CD4-positive, alpha-beta T cell treated with Interleukin-17A for 1 hour (primary cell): ENCODE data around the gene AFAP1.

Experiments used
- DNase-seq: peaks from one replicate; pipeline ENCODE4 v3.0.0-alpha.2; 2020

AFAP1 gene

GRCh38 chr4:7766086-7766485 is 173.6 kb downstream of the AFAP1 start:
- no peak for DNase-seq

GRCh38 chr4:7765666-7766065 is 174.0 kb downstream of the AFAP1 start:
- DNase-seq = no peak

GRCh38 chr4:7764466-7764865 is 175.2 kb downstream of the AFAP1 start:
- DNase-seq = no peak

GRCh38 chr4:7763788-7764187 is 175.9 kb downstream of the AFAP1 start:
- no peak for DNase-seq

GRCh38 chr4:7763106-7763505 is 176.6 kb downstream of the AFAP1 start:
- DNase-seq = no peak

- DNase-seq = no peak
Observed at GRCh38 chr4:7762376-7763030, 177.2 kb downstream of the AFAP1 start.

GRCh38 chr4:7761720-7762119 is 177.9 kb downstream of the AFAP1 start:
- peak; percentile 48 for DNase-seq

- no peak for DNase-seq
Observed at GRCh38 chr4:7761312-7761711, 178.3 kb downstream of the AFAP1 start.

GRCh38 chr4:7760706-7761105 is 179.0 kb downstream of the AFAP1 start:
- no peak for DNase-seq

GRCh38 chr4:7760228-7760627 is 179.4 kb downstream of the AFAP1 start:
- no peak for DNase-seq

- DNase-seq = peak; percentile 8
Observed at GRCh38 chr4:7759635-7760034, 180.0 kb downstream of the AFAP1 start.

GRCh38 chr4:7759216-7759615 is 180.4 kb downstream of the AFAP1 start:
- peak; percentile 83 for DNase-seq

- DNase-seq = no peak
Observed at GRCh38 chr4:7758476-7758875, 181.2 kb downstream of the AFAP1 start.

GRCh38 chr4:7757501-7758471 is 181.9 kb downstream of the AFAP1 start:
- DNase-seq = no peak

GRCh38 chr4:7756561-7757355 is 182.9 kb downstream of the AFAP1 start:
- no peak for DNase-seq

- no peak for DNase-seq
Observed at GRCh38 chr4:7756071-7756470, 183.6 kb downstream of the AFAP1 start.

GRCh38 chr4:7755561-7755960 is 184.1 kb downstream of the AFAP1 start:
- no peak for DNase-seq

- DNase-seq = no peak
Observed at GRCh38 chr4:7754565-7755262, 184.9 kb downstream of the AFAP1 start.

- DNase-seq = no peak
Observed at GRCh38 chr4:7753931-7754465, 185.7 kb downstream of the AFAP1 start.

- DNase-seq = no peak
Observed at GRCh38 chr4:7753271-7753670, 186.4 kb downstream of the AFAP1 start.

GRCh38 chr4:7752649-7753048 is 187.0 kb downstream of the AFAP1 start:
- no peak for DNase-seq

GRCh38 chr4:7750972-7751371 is 188.7 kb downstream of the AFAP1 start:
- no peak for DNase-seq
